Activated CD8-positive, alpha-beta memory T cell treated with anti-CD3 and anti-CD28 coated beads, Interleukin-2, amount 50 U/mL, for 1 hour (primary cell): ENCODE data around the gene FAM110A.
A peak's percentile ranks its signal among the peaks of the same experiment; 100 is the strongest.
"Not testable (repeated sequence)": the region's sequence is repeated elsewhere in the genome, so short reads cannot be mapped to it uniquely, and the experiment has no call there.

ENCODE experiments used
- DNase-seq: peaks from one replicate; pipeline ENCODE4 v3.0.0-alpha.2; 2020; ENCODE audit errors: extremely low read depth

FAM110A gene

GRCh38 chr20:833450-834150 is at the start of gene FAM110A:
Gene FAM110A, plus strand, starts transcription at chr20:833715. Its CDS starts 11,090 bp downstream, at chr20:844805.
- DNase-seq: peak; percentile 87

- DNase-seq: no peak
Measured at GRCh38 chr20:787825-788224, 45.7 kb upstream of the FAM110A start.

GRCh38 chr20:791056-791455 is 42.5 kb upstream of the FAM110A start:
- DNase-seq: no peak

- DNase-seq: no peak
Measured at GRCh38 chr20:792248-792647, 41.3 kb upstream of the FAM110A start.

- DNase-seq: no peak
Measured at GRCh38 chr20:796921-797320, 36.6 kb upstream of the FAM110A start.

GRCh38 chr20:798746-799145 is 34.8 kb upstream of the FAM110A start:
- DNase-seq: not testable (repeated sequence)

- DNase-seq: not testable (repeated sequence)
Measured at GRCh38 chr20:800026-800425, 33.5 kb upstream of the FAM110A start.

GRCh38 chr20:801678-802077 is 31.8 kb upstream of the FAM110A start:
- no peak for DNase-seq

- no peak for DNase-seq
Measured at GRCh38 chr20:805713-806112, 27.8 kb upstream of the FAM110A start.

- not testable (repeated sequence) for DNase-seq
Measured at GRCh38 chr20:811776-812434, 21.6 kb upstream of the FAM110A start.

GRCh38 chr20:812435-812814 is 21.1 kb upstream of the FAM110A start:
- DNase-seq: not testable (repeated sequence)

- no peak for DNase-seq
Measured at GRCh38 chr20:813390-813789, 20.1 kb upstream of the FAM110A start.

GRCh38 chr20:815226-815625 is 18.3 kb upstream of the FAM110A start:
- DNase-seq: no peak

- DNase-seq: peak; percentile 21
Measured at GRCh38 chr20:815914-816606, 17.5 kb upstream of the FAM110A start.

- no peak for DNase-seq
Measured at GRCh38 chr20:818001-818664, 15.4 kb upstream of the FAM110A start.

- no peak for DNase-seq
Measured at GRCh38 chr20:819680-820322, 13.7 kb upstream of the FAM110A start.

GRCh38 chr20:820323-820953 is 13.1 kb upstream of the FAM110A start:
- DNase-seq: no peak

GRCh38 chr20:821046-821730 is 12.3 kb upstream of the FAM110A start:
- DNase-seq: no peak

- no peak for DNase-seq
Measured at GRCh38 chr20:821731-822065, 11.8 kb upstream of the FAM110A start.

GRCh38 chr20:822651-823573 is 10.6 kb upstream of the FAM110A start:
- DNase-seq: no peak
